Panc1 (cell line): ENCODE data around the gene LMNB1. TPM values are rescaled to one million over a fixed set of nuclear protein-coding genes. Genes with fewer than 3 reads are reported as not detected.

Experiments
- ATAC-seq: fragments of 200-7000 bp; cut with Tn5 transposase; 2 replicates; pipeline ENCODE4 v1.9.1; 2020; ENCODE audit warnings: mild to moderate bottlenecking, moderate library complexity
- BruUV-seq: library from RNA; stranded (reverse); fragments of 400-500 nt; replicated peaks from 2 replicates; lab custom pipeline; 2021; lab: Mats Ljungman, UMichigan
- CTCF ChIA-PET: fragments of 300-600 bp; sonication (Branson Sonifier 250); formaldehyde crosslinking; loops from one replicate; lab custom pipeline; 2022; ENCODE audit warnings: antibody characterized with exemption; lab: Charles Lee
- POLR2A ChIA-PET: fragments of 300-600 bp; sonication (Branson Sonifier 250); formaldehyde crosslinking; loops from one replicate; lab custom pipeline; 2022; ENCODE audit warnings: antibody characterized with exemption; lab: Charles Lee
- DNase-seq: peaks from one replicate; pipeline ENCODE4 v3.0.0-alpha.2; 2010; ENCODE audit warnings: low read depth, low spot score
- H3K27ac ChIP-seq: 2 replicates; pipeline ENCODE4 v1.5.1; 2011; ENCODE audit warnings: mild to moderate bottlenecking, low read length, inconsistent platforms
- H3K27me3 ChIP-seq: fragments of 200-500 bp; sonication (Bioruptor generic); 2 replicates; pipeline ENCODE4 v1.6.0; 2014; ENCODE audit warnings: low read length, inconsistent platforms; ENCODE audit not compliant: control insufficient read depth, insufficient read depth
- H3K36me3 ChIP-seq: fragments of 200-500 bp; sonication (Bioruptor generic); 2 replicates; pipeline ENCODE4 v1.5.1; 2014; ENCODE audit warnings: inconsistent platforms, mild to moderate bottlenecking, low read length, moderate library complexity; ENCODE audit not compliant: control insufficient read depth, insufficient read depth
- H3K4me1 ChIP-seq: 2 replicates; pipeline ENCODE4 v1.5.1; 2011; ENCODE audit warnings: inconsistent platforms, mild to moderate bottlenecking, low read length, moderate library complexity; ENCODE audit not compliant: control insufficient read depth, insufficient read depth
- H3K4me3 ChIP-seq, 2 experiments: 2 replicates each; pipeline ENCODE4 v1.5.1; 2011 to 2012; ENCODE audit warnings: low read depth in 2 of 2, low read length in 2 of 2, mild to moderate bottlenecking in 2 of 2, inconsistent platforms in 1 of 2, moderate library complexity in 1 of 2
- H3K9me3 ChIP-seq: fragments of 200-500 bp; sonication (Bioruptor generic); 2 replicates; pipeline ENCODE4 v1.5.1; 2014; ENCODE audit warnings: low read depth, mild to moderate bottlenecking, inconsistent platforms, low read length, moderate library complexity; ENCODE audit not compliant: control insufficient read depth, insufficient read depth
- CTCF ChIP-seq: fragments of 450-650 bp; IDR thresholded peaks from 2 replicates; pipeline ENCODE4 v1.5.1; 2017; ENCODE audit warnings: mild to moderate bottlenecking
- POLR2AphosphoS5 ChIP-seq: IDR thresholded peaks from 2 replicates; pipeline ENCODE4 v1.6.1; 2012; ENCODE audit warnings: mild to moderate bottlenecking, low read depth, low read length, moderate library complexity
- SIN3A ChIP-seq: IDR thresholded peaks from 2 replicates; pipeline ENCODE4 v1.6.1; 2012; ENCODE audit warnings: low read depth, mild to moderate bottlenecking, low read length, moderate library complexity, borderline replicate concordance; ENCODE audit not compliant: insufficient read depth
- TCF7L2 ChIP-seq: IDR thresholded peaks from 2 replicates; pipeline ENCODE4 v1.6.1; 2011; ENCODE audit warnings: mild to moderate bottlenecking, low read depth, low read length, inconsistent platforms
- in situ Hi-C: cut with HindIII; loops from 2 replicates; pipeline ENCODE4 v1.10.0; 2016; ENCODE audit warnings: low sequenced_read_pairs, low pct_unique_long_range_greater_than_20kb
- intact Hi-C: fragments of 100-400 bp; cut with micrococcal nuclease; formaldehyde crosslinking; loops from one replicate; pipeline ENCODE4 v1.10.0; 2022; ENCODE audit not compliant: unreplicated experiment
- total RNA-seq: library from RNA; stranded (reverse); gene quantifications from one replicate; pipeline ENCODE4 v1.2.1, GENCODE V29; 2021; ENCODE audit not compliant: unreplicated experiment
- TF ChIP-seq, protein P1 (sequence below), 2 experiments: IDR thresholded peaks; 2 replicates each; pipeline ENCODE4 v1.6.1; 2011 to 2012; ENCODE audit warnings: low read depth in 2 of 2, control low read depth in 1 of 2, low read length in 1 of 2, mild to moderate bottlenecking in 1 of 2, moderate library complexity in 1 of 2; ENCODE audit not compliant: insufficient read depth in 1 of 2

Gene LMNB1
- total RNA-seq, 1 experiment from 2014 or later: 122 TPM

GRCh38 chr5:126868338-126869004, 91.5 kb downstream of the LMNB1 start:
- no peak for ATAC-seq
- BruUV-seq: no TSS peak
- CTCF ChIA-PET: no interaction called here
- Histone ChIP-seq H3K27me3 (no peaks in the 10 kb centered on the region), H3K4me3 (no peak overlapping the region), H3K36me3 (no peaks in the 10 kb centered on the region), H3K9me3 (no peaks in the 10 kb centered on the region), H3K4me1 (no peaks in the 10 kb centered on the region), H3K27ac (no peak overlapping the region)
- TF ChIP-seq SIN3A: no peak
- no peak for TF ChIP-seq POLR2AphosphoS5
- TF ChIP-seq, protein P1, sequence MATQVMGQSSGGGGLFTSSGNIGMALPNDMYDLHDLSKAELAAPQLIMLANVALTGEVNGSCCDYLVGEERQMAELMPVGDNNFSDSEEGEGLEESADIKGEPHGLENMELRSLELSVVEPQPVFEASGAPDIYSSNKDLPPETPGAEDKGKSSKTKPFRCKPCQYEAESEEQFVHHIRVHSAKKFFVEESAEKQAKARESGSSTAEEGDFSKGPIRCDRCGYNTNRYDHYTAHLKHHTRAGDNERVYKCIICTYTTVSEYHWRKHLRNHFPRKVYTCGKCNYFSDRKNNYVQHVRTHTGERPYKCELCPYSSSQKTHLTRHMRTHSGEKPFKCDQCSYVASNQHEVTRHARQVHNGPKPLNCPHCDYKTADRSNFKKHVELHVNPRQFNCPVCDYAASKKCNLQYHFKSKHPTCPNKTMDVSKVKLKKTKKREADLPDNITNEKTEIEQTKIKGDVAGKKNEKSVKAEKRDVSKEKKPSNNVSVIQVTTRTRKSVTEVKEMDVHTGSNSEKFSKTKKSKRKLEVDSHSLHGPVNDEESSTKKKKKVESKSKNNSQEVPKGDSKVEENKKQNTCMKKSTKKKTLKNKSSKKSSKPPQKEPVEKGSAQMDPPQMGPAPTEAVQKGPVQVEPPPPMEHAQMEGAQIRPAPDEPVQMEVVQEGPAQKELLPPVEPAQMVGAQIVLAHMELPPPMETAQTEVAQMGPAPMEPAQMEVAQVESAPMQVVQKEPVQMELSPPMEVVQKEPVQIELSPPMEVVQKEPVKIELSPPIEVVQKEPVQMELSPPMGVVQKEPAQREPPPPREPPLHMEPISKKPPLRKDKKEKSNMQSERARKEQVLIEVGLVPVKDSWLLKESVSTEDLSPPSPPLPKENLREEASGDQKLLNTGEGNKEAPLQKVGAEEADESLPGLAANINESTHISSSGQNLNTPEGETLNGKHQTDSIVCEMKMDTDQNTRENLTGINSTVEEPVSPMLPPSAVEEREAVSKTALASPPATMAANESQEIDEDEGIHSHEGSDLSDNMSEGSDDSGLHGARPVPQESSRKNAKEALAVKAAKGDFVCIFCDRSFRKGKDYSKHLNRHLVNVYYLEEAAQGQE (IDR thresholded peaks at IDR 0.05; ENCODE audit: insufficient read depth in 1 of 2, low read depth in 2 of 2, low read length in 1 of 2): no peak
- no peak for TF ChIP-seq CTCF
- TF ChIP-seq TCF7L2: no peak
- DNase-seq: no peak
- POLR2A ChIA-PET: no interaction called here
- intact Hi-C loops: loop anchor here (10.0 kb wide), 1 partner anchor 446 kb away; no protein-coding TSS in a partner anchor
- in situ Hi-C loops: no loop called here

DNA sequence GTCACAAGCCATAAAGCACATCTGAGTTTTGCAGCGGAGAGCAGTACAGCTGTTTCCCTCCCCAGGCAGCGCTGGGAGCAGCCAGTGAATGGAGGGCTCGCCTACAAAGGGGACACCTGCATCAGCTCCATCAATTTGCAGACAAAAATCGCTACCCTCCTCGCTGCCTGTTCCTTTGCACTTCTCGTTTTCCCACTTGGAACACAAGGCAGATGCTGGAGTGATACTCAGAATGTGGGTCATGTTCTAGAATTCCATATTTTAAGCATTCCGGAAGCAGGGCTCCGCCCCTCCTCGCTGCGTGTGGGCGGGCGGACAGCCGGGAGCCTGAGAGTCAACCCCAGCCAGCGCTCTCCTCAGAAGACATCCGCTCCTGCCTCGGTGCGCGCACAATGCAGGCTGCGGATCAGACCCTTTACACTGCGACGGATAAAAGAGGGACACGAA, 92.1 kb downstream of the LMNB1 start:
- DNase-seq (no peak), ATAC-seq (no peak)
- Histone ChIP-seq H3K4me1 (no peaks in the 10 kb centered on the region), H3K9me3 (no peaks in the 10 kb centered on the region), H3K4me3 (no peak overlapping the region), H3K27me3 (no peaks in the 10 kb centered on the region), H3K27ac (no peak overlapping the region), H3K36me3 (no peaks in the 10 kb centered on the region)
- ChIA-PET POLR2A (no interaction called here), CTCF (no interaction called here)
- intact Hi-C loops: loop anchor here (10.0 kb wide), 1 partner anchor 446 kb away; no protein-coding TSS in a partner anchor
- TF ChIP-seq, protein P1 (IDR thresholded peaks at IDR 0.05; ENCODE audit: insufficient read depth in 1 of 2, low read depth in 2 of 2, low read length in 1 of 2): no peak
- TF ChIP-seq SIN3A: no peak
- TF ChIP-seq POLR2AphosphoS5: no peak
- no peak for TF ChIP-seq CTCF
- TF ChIP-seq TCF7L2: no peak
- in situ Hi-C loops: no loop called here
- BruUV-seq: no TSS peak
